Thoracic aorta (tissue), 2 donors: ENCODE results near the gene ATOH7. TPM values are rescaled to one million over a fixed set of nuclear protein-coding genes. Genes with fewer than 3 reads are reported as not detected.

Source experiments
- ATAC-seq: fragments of 150-250 bp; one replicate; pipeline ENCODE4 v1.8.0; 2017; ENCODE audit warnings: low read depth; ENCODE audit not compliant: insufficient number of reproducible peaks, low FRiP score
- DNase-seq: peaks from one replicate; pipeline ENCODE4 v3.0.0-alpha.2; 2020; ENCODE audit warnings: low spot score
- H3K27ac ChIP-seq, 2 donors: fragments of 200-600 bp; sonication (generic); 1 replicate in 1 of 2; 2 replicates in 1 of 2; pipeline ENCODE4 v1.5.1; 2016; ENCODE audit warnings: mild to moderate bottlenecking in 2 of 2, moderate library complexity in 2 of 2
- H3K27me3 ChIP-seq: fragments of 200-600 bp; sonication (generic); replicated peaks from 2 replicates; pipeline ENCODE4 v1.6.0; 2016; ENCODE audit warnings: mild to moderate bottlenecking; ENCODE audit not compliant: insufficient read depth
- H3K36me3 ChIP-seq: fragments of 200-600 bp; sonication (generic); one replicate; pipeline ENCODE4 v1.5.1; 2016
- H3K4me1 ChIP-seq, 2 donors: fragments of 200-600 bp; sonication (generic); 1 replicate in 1 of 2; 2 replicates in 1 of 2; pipeline versions ENCODE4 v1.5.1 to v1.6.0; 2016; ENCODE audit warnings: low read depth in 2 of 2, mild to moderate bottlenecking in 1 of 2; ENCODE audit not compliant: control insufficient read depth in 1 of 2
- H3K4me3 ChIP-seq: fragments of 200-600 bp; sonication (generic); 2 replicates; pipeline ENCODE4 v1.5.1; 2016; ENCODE audit warnings: mild to moderate bottlenecking
- H3K9me3 ChIP-seq: fragments of 200-600 bp; sonication (generic); 2 replicates; pipeline ENCODE4 v1.5.1; 2016
- total RNA-seq, 2 donors: library from RNA; depleted of rRNA; stranded (reverse); fragments of >200 nt; gene quantifications; one replicate each; pipeline versions ENCODE4 v1.1.0 to v1.2.3, GENCODE V29; 2016
- TF ChIP-seq, protein P1 (sequence below): fragments of 200-600 bp; sonication (generic); IDR thresholded peaks from one replicate; pipeline ENCODE4 v1.5.1; 2019; ENCODE audit warnings: antibody characterized with exemption

The ATOH7 gene
- total RNA-seq, 2 donors from 2014 or later, result not detected

- Histone ChIP-seq H3K36me3 (no peaks in the 10 kb centered on the region), H3K4me1 (no peaks in the 10 kb centered on the region), H3K27me3 (no peaks in the 10 kb centered on the region), H3K27ac (no peak overlapping the region), H3K4me3 (no peak overlapping the region), H3K9me3 (no peaks in the 10 kb centered on the region)
- ATAC-seq (no peak), DNase-seq (no peak)
- TF ChIP-seq, protein P1, sequence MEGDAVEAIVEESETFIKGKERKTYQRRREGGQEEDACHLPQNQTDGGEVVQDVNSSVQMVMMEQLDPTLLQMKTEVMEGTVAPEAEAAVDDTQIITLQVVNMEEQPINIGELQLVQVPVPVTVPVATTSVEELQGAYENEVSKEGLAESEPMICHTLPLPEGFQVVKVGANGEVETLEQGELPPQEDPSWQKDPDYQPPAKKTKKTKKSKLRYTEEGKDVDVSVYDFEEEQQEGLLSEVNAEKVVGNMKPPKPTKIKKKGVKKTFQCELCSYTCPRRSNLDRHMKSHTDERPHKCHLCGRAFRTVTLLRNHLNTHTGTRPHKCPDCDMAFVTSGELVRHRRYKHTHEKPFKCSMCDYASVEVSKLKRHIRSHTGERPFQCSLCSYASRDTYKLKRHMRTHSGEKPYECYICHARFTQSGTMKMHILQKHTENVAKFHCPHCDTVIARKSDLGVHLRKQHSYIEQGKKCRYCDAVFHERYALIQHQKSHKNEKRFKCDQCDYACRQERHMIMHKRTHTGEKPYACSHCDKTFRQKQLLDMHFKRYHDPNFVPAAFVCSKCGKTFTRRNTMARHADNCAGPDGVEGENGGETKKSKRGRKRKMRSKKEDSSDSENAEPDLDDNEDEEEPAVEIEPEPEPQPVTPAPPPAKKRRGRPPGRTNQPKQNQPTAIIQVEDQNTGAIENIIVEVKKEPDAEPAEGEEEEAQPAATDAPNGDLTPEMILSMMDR, result no peak
Measured at GRCh38 chr10:68239596-68240150, 7.8 kb upstream of the ATOH7 start.

GRCh38 chr10:68239069-68239468, 7.2 kb upstream of the ATOH7 start:
- H3K4me1 ChIP-seq, result no peaks in the 10 kb centered on the region
- ATAC-seq, result no peak
- TF ChIP-seq, protein P1, result no peak
- no peaks in the 10 kb centered on the region for H3K27me3 ChIP-seq
- H3K4me3 ChIP-seq, result no peak overlapping the region
- no peaks in the 10 kb centered on the region for H3K36me3 ChIP-seq
- no peaks in the 10 kb centered on the region for H3K9me3 ChIP-seq
- no peak overlapping the region for H3K27ac ChIP-seq
- no peak for DNase-seq

DNA sequence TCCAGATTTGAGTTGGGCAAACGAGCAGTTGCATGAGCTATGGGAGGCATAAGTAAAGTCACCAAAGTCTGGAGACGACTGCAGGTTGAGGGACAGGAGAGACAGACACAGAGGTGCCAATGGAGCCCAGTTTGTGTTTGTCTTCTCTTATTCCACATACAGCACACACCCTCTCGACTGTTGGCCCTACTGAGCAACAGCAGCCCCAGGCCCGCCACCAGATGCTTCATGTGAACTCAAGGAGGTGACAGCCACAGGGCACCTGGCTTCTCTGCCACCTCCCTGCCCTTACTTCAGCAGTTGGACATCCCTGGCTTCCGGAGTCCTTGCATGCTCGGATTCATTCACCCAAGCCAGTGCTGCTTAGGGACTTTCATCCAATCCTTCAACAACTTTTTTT, 6.5 kb upstream of the ATOH7 start:
- TF ChIP-seq, protein P1, result no peak
- H3K4me3 ChIP-seq, result no peak overlapping the region
- H3K36me3 ChIP-seq, result no peaks in the 10 kb centered on the region
- H3K27me3 ChIP-seq, result no peaks in the 10 kb centered on the region
- no peaks in the 10 kb centered on the region for H3K4me1 ChIP-seq
- no peak for DNase-seq
- ATAC-seq, result no peak
- H3K9me3 ChIP-seq, result no peaks in the 10 kb centered on the region
- H3K27ac ChIP-seq, result no peak overlapping the region

- H3K27me3 ChIP-seq, result no peaks in the 10 kb centered on the region
- no peak for DNase-seq
- no peak for ATAC-seq
- TF ChIP-seq, protein P1, result no peak
- no peaks in the 10 kb centered on the region for H3K9me3 ChIP-seq
- no peak overlapping the region for H3K4me3 ChIP-seq
- no peaks in the 10 kb centered on the region for H3K4me1 ChIP-seq
- no peaks in the 10 kb centered on the region for H3K36me3 ChIP-seq
- no peak overlapping the region for H3K27ac ChIP-seq
Measured at GRCh38 chr10:68237173-68237572, 5.3 kb upstream of the ATOH7 start.

DNA sequence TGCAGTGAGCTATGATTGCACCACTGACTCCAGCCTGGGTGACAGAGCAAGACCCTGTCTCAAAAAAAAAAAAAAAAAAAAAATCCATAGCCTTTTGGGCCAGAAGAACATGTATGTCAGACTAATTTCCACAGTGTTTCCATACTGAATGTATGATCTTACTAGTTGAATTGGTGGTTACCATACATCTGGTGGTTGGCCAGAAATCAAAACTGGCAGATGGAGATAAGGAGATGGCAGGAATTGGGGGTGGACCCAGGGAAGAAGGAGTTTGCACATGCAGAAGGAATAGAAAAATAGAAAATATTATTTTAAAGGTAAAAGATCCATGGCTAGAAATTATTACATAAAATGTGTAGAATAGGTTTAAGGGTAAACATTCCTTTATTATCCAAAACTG, 3.7 kb upstream of the ATOH7 start:
- TF ChIP-seq, protein P1, result no peak
- H3K9me3 ChIP-seq, result no peaks in the 10 kb centered on the region
- H3K4me3 ChIP-seq, result no peak overlapping the region

More for the DNA sequence above, 3.7 kb upstream of the ATOH7 start:
- no peak overlapping the region for H3K27ac ChIP-seq
- DNase-seq (no peak), ATAC-seq (no peak)
- H3K27me3 ChIP-seq, result no peaks in the 10 kb centered on the region
- no peaks in the 10 kb centered on the region for H3K36me3 ChIP-seq
- peaks cover 0 to 8% of the 10 kb centered on the region in 2 donors for H3K4me1 ChIP-seq
